ENCODE data around the gene ANKRD33B. TPM values are rescaled to one million over a fixed set of nuclear protein-coding genes. Genes with fewer than 3 reads are reported as not detected.

ANKRD33B gene
- total RNA-seq, 2 donors from 2014 or later: 4.1 to 7.4 TPM

DNA sequence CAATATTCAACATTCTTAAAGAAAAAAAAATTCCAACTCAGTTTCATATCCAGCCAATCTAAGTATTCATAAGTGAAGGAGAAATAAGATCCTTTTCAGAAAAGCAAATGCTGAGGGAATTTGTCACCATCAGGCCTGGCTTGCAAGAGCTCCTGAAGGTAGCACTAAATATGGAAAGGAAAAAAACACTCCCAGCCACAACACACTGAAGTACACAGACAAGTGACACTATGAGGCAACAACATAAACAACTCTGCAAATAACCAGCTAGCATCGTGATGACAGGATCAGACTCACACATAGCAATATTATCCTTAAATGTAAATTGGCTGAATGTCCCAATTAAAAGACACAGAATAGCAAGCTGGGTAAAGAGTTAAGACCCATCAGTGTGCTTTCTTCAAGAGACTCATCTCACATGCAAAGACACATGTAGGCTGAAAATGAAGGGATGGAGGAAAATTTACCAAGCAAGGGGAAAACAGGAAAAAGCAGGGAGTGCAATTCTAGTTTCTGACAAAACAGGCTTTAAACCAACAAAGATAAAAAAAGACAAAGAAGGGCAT is 33.1 kb downstream of the ANKRD33B start:
- DNase-seq (ENCODE audit: low spot score): no peak
- TF ChIP-seq, protein P1, sequence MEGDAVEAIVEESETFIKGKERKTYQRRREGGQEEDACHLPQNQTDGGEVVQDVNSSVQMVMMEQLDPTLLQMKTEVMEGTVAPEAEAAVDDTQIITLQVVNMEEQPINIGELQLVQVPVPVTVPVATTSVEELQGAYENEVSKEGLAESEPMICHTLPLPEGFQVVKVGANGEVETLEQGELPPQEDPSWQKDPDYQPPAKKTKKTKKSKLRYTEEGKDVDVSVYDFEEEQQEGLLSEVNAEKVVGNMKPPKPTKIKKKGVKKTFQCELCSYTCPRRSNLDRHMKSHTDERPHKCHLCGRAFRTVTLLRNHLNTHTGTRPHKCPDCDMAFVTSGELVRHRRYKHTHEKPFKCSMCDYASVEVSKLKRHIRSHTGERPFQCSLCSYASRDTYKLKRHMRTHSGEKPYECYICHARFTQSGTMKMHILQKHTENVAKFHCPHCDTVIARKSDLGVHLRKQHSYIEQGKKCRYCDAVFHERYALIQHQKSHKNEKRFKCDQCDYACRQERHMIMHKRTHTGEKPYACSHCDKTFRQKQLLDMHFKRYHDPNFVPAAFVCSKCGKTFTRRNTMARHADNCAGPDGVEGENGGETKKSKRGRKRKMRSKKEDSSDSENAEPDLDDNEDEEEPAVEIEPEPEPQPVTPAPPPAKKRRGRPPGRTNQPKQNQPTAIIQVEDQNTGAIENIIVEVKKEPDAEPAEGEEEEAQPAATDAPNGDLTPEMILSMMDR (IDR thresholded peaks at IDR 0.05): no peak
- TF ChIP-seq POLR2A (IDR thresholded peaks at IDR 0.05): no peak
- TF ChIP-seq POLR2AphosphoS5 (IDR thresholded peaks at IDR 0.05): no peak
- Histone ChIP-seq H3K27ac (no peak overlapping the region), H3K4me1 (replicated peaks) (no peaks in the 10 kb centered on the region), H3K36me3 (no peaks in the 10 kb centered on the region), H3K27me3 (replicated peaks; ENCODE audit: insufficient read depth) (no peaks in the 10 kb centered on the region), H3K4me3 (no peak overlapping the region), H3K9me3 (no peaks in the 10 kb centered on the region)
- intact Hi-C loops (cut with DNase I): no loop called here
- 79% methylated on average over 1 of the region's 1 CpG for WGBS

DNA sequence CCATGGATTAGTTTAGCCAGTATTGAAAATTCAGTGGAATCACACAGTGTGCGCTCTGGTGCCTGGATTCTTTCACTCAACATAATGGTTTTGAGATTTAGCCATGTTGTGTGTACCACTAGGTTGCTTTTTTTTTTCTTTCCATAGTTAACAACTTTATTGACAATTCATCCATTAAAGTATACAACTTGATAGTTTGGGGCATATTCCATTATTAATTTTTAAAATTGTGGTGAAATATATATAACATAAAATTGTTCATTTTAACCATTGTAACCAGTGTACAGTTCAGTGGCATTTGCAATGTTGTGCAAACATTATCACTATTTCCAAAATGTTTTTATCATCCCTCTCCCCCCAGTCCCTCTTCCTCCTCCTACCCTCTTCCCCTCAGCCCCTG is 35.2 kb downstream of the ANKRD33B start:
- Histone ChIP-seq H3K4me3 (no peak overlapping the region), H3K4me1 (replicated peaks) (no peaks in the 10 kb centered on the region), H3K27ac (no peak overlapping the region), H3K9me3 (no peaks in the 10 kb centered on the region), H3K27me3 (replicated peaks; ENCODE audit: insufficient read depth) (no peaks in the 10 kb centered on the region), H3K36me3 (no peaks in the 10 kb centered on the region)
- intact Hi-C loops (cut with DNase I): no loop called here
- TF ChIP-seq, protein P1 (IDR thresholded peaks at IDR 0.05): no peak
- TF ChIP-seq POLR2A (IDR thresholded peaks at IDR 0.05): no peak
- TF ChIP-seq POLR2AphosphoS5 (IDR thresholded peaks at IDR 0.05): no peak
- 100% methylated on average over 1 of the region's 1 CpG for WGBS
- no peak for DNase-seq (ENCODE audit: low spot score)

DNA sequence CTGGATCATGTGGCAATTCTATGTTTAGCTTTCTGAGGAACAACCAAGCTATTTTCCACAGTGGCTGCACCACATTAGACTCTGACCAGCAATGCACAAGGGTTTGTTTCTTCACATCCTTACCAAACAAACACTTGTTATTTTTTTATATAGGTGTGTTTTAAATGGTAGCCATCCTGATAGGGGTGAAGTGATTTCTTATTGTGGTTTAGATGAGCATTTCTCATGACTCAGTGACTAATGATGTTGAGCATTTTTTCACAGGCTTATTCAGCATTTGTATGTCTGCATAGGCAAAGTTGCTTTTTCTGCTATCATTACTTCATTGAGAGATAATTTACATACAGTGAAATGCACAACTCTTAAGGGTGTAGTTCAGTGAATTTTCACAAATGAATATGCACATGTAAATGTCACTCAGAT is 36.0 kb downstream of the ANKRD33B start:
- no peak for DNase-seq (ENCODE audit: low spot score)
- Histone ChIP-seq H3K27me3 (replicated peaks; ENCODE audit: insufficient read depth) (no peaks in the 10 kb centered on the region), H3K36me3 (no peaks in the 10 kb centered on the region), H3K9me3 (no peaks in the 10 kb centered on the region), H3K4me1 (replicated peaks) (no peaks in the 10 kb centered on the region), H3K27ac (no peak overlapping the region), H3K4me3 (no peak overlapping the region)
- intact Hi-C loops (cut with DNase I): no loop called here
- TF ChIP-seq, protein P1 (IDR thresholded peaks at IDR 0.05): no peak
- no peak for TF ChIP-seq POLR2AphosphoS5 (IDR thresholded peaks at IDR 0.05)
- no peak for TF ChIP-seq POLR2A (IDR thresholded peaks at IDR 0.05)

DNA sequence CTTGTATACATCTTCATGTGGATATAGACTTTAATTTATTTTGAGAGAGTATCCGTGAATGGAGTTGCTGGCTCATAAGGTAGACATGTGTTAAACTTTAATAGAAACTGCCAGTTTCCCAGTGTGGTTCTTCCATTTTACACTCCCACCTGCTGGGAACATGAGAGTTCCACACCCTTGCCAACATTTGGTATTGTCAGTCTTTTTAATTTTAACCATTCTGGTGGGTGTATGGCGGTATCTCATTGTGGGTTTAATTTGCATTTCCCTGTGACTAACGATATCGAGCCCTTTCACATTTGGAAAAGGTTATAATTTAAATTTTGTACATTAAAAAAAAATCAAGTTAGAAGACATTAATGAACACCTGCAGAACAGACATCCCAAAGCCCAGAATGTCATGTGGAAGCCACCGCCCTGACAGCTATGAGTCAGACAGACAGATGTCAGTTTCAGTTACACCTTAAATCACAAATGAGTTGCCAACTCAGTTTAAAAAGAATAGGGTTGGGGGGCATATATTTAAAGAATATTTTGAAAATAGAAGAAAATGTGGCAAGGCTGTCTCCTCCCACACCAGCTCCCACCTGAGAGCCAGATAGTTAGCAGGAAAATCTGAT is 36.9 kb downstream of the ANKRD33B start:
- Histone ChIP-seq H3K27ac (no peak overlapping the region), H3K36me3 (no peaks in the 10 kb centered on the region), H3K4me1 (replicated peaks) (no peaks in the 10 kb centered on the region), H3K9me3 (no peaks in the 10 kb centered on the region), H3K27me3 (replicated peaks; ENCODE audit: insufficient read depth) (no peaks in the 10 kb centered on the region), H3K4me3 (no peak overlapping the region)
- intact Hi-C loops (cut with DNase I): loop anchor here (1.0 kb wide), 1 partner anchor 33 kb away; no protein-coding TSS in a partner anchor
- DNase-seq (ENCODE audit: low spot score): no peak
- WGBS: 86% methylated on average over 5 of the region's 5 CpGs
- TF ChIP-seq POLR2AphosphoS5 (IDR thresholded peaks at IDR 0.05) (no peak), POLR2A (IDR thresholded peaks at IDR 0.05) (no peak)
- TF ChIP-seq, protein P1 (IDR thresholded peaks at IDR 0.05): no peak
